Activated naive CD8-positive, alpha-beta T cell (primary cell): ENCODE data around the gene PRRX2.
"Not testable (repeated sequence)": the region's sequence is repeated elsewhere in the genome, so short reads cannot be mapped to it uniquely, and the experiment has no call there.

Source experiments
- H3K27ac Mint-ChIP-seq: one replicate; pipeline ENCODE4 v1.8.0; 2021; ENCODE audit warnings: mixed read lengths
- H3K27me3 Mint-ChIP-seq: one replicate; pipeline ENCODE4 v1.8.0; 2021; ENCODE audit warnings: mixed read lengths
- H3K36me3 Mint-ChIP-seq: one replicate; pipeline ENCODE4 v1.8.0; 2021; ENCODE audit warnings: mixed read lengths
- H3K4me1 Mint-ChIP-seq: one replicate; pipeline ENCODE4 v1.8.0; 2021; ENCODE audit warnings: low read depth, mixed read lengths
- H3K4me3 Mint-ChIP-seq: one replicate; pipeline ENCODE4 v1.8.0; 2021; ENCODE audit warnings: mild to moderate bottlenecking, mixed read lengths
- H3K9me3 Mint-ChIP-seq: one replicate; pipeline ENCODE4 v1.8.0; 2021; ENCODE audit warnings: low read depth, mixed read lengths

PRRX2 gene

DNA sequence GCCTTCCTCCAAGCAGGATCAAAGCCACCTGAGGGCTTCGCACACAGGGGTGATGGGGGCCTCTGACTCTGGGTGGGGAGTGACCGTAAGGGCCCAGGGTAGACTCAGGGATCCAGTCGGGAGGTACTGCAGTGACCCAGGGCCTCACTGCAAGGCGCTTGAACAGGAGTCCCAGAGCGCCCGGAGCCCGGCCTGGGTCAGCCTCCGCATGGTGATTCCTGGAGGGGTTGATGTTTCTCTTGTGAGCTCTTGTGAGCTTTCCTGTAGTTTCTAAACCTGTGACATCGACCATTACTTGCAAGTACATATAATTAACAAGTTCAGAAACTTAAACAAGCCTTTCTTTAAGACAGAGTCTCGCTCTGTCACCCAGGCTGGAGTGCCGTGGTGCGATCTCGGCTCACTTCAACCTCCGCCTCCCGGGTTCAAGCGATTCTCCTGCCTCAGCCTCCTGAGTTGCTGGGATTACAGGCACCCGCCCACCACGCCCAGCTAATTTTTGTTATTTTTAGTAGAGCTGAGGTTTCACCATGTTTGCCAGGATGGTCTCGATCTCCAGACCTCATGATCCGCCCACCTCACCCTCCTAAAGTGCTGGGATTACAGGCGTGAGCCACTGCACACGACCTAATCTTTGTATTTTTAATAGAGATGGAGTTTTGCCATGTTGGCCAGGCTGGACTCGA lies 67.6 kb downstream of the PRRX2 start:
- Mint-ChIP-seq H3K4me1 (peaks cover 5% of the 10 kb centered on the region), H3K27ac (no peak overlapping the region), H3K36me3 (no peaks in the 10 kb centered on the region), H3K9me3 (no peaks in the 10 kb centered on the region), H3K27me3 (no peaks in the 10 kb centered on the region), H3K4me3 (no peak overlapping the region)

DNA sequence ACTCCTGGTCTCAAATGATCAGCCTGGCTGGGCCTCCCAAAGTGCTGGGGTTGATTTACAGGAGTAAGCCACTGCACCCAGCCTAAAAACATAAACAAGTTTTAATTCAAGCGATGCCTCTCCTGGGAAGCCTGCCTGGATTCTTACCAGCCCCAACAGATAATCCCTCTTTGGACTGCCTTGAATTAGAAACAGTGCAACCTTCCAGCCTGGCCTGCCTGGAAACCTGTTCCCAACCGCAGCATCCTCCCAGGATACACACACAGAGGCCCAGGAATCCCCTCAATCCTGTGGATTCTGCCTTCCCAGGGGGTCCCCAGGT lies 68.1 kb downstream of the PRRX2 start:
- Mint-ChIP-seq H3K27ac (no peak overlapping the region), H3K9me3 (no peaks in the 10 kb centered on the region), H3K4me1 (peaks cover 8% of the 10 kb centered on the region), H3K4me3 (no peak overlapping the region), H3K27me3 (no peaks in the 10 kb centered on the region), H3K36me3 (no peaks in the 10 kb centered on the region)

DNA sequence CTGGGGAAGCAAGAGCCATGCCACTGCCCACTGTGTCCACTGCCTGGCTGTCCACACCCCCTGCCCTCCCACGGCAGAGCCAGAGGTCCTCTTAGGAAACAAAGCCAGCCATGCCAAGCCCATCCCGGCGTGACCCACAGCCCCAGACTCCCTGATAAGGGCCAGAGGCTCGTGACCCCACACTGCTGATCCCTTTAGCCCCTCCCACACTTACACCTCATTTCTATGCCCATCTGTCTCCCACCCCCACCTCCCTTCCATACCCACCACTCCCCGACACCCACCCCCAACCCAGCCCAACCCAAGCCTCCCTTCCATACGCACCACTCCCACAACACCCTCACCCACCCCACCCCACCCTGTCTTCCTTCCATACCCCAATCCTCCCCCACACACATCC lies 70.1 kb downstream of the PRRX2 start:
- Mint-ChIP-seq H3K27me3 (no peaks in the 10 kb centered on the region), H3K36me3 (no peaks in the 10 kb centered on the region), H3K4me1 (peaks cover 8% of the 10 kb centered on the region), H3K4me3 (no peak overlapping the region), H3K27ac (no peak overlapping the region), H3K9me3 (no peaks in the 10 kb centered on the region)

DNA sequence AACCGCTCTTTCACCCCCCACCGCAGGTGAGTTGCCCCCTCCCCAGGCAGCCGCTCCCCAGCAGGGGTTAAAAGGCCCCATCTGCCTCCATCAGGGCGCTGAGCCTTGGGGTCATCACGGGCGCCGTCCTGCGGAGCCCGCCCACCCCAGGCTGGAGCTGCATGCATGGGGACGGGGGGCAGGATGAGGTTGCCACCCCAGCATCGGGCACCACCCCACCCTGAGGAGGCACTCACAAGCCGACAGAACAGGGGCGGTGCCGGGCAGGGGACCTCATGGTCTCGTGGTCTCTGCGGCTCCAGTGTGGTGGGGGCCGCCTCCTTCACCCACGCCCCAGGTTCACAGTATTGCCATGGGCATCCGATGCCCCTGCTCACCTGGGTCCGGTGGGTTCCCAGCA lies 70.9 kb downstream of the PRRX2 start:
- H3K4me3 Mint-ChIP-seq: no peak overlapping the region
- H3K27ac Mint-ChIP-seq: no peak overlapping the region
- H3K36me3 Mint-ChIP-seq: no peaks in the 10 kb centered on the region
- H3K27me3 Mint-ChIP-seq: no peaks in the 10 kb centered on the region
- peaks cover 8% of the 10 kb centered on the region for H3K4me1 Mint-ChIP-seq
- no peaks in the 10 kb centered on the region for H3K9me3 Mint-ChIP-seq

DNA sequence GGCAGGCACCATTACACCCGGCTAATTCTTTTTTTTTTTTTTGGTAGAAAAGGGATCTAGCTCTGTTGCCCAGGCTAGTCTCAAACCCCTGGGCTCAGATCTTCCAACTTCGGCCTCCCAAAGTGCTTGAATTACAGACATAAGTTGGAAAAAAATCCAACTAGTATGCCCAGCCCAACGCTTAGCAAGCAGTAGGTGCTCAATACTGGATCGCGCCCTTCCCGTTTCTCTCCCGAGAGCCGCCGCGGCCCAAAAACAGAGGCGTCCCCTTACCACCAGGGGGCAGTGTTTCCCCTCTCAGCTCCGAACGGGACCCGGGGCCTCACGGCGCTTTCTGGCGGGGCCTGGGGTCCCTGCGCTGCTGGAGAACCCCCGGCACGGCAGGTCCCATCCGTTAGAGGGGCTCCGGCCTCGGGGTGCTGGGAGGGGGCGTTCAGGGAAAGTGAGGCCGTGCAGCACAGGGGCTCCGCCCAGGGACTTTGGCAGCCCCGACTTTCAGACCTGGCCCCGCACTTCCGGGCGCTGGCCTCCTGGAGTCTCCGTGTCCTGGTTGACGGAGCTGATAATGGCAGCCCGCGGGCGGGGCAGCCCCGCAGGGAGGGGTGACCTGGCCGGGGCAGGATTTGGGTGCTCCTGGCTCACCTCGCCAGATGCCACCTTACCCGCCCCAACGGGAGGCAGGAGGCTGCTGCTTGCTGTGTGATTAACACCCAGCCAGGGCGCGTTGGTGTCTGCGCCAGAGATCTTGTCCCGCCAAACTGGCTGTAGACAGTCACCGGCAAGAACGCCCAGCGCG lies 72.2 kb downstream of the PRRX2 start:
- H3K27ac Mint-ChIP-seq: peak overlapping the region; percentile 28
- H3K36me3 Mint-ChIP-seq: no peaks in the 10 kb centered on the region
- no peaks in the 10 kb centered on the region for H3K9me3 Mint-ChIP-seq
- peak overlapping the region; percentile 75 for H3K4me3 Mint-ChIP-seq
- H3K4me1 Mint-ChIP-seq: peaks cover 8% of the 10 kb centered on the region
- H3K27me3 Mint-ChIP-seq: no peaks in the 10 kb centered on the region

DNA sequence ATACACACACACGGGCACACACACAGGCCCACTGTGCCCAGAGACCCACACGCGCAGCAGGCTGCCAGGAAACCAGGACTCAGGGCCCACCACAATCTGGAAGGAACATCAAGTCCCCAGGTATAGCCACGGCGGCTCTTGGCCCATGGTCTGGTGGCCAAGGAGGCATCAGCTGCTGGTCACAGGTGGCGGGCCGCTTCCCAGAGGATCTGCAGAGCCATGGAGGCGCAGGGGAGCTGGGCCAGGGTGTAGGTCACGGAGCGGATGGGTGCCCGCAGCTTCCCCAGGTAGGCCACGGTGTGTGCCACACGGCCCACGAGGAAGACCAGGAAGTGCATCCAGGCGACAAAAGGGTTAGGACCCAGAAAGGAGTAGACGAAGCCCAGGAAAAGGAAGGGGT lies 74.0 kb downstream of the PRRX2 start:
- Mint-ChIP-seq H3K36me3 (no peaks in the 10 kb centered on the region), H3K9me3 (no peaks in the 10 kb centered on the region), H3K4me3 (peak overlapping the region; percentile 27), H3K27me3 (no peaks in the 10 kb centered on the region), H3K4me1 (peaks cover 8% of the 10 kb centered on the region), H3K27ac (no peak overlapping the region)

DNA sequence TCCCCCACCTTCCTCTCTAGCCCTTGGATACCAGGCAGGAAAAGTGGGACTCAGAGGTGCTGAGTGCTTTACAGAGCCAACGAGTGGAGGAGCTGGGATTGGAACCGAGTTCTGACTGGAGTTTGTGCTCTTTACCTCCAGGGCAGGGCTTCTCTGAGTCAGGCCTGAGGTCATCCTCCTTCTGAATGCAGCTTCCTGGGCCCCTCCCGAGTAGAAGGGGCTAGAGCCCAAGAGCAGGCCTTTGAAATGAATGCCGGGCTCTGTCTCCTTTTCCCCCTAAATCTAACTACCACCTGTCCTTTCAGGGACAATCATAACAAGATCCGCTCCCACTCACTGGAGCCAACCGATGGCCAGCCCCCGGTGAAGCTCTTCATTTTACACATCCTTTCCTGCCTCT lies 74.7 kb downstream of the PRRX2 start:
- Mint-ChIP-seq H3K9me3 (no peaks in the 10 kb centered on the region), H3K4me3 (no peak overlapping the region), H3K36me3 (no peaks in the 10 kb centered on the region), H3K4me1 (peaks cover 8% of the 10 kb centered on the region), H3K27me3 (no peaks in the 10 kb centered on the region), H3K27ac (no peak overlapping the region)

DNA sequence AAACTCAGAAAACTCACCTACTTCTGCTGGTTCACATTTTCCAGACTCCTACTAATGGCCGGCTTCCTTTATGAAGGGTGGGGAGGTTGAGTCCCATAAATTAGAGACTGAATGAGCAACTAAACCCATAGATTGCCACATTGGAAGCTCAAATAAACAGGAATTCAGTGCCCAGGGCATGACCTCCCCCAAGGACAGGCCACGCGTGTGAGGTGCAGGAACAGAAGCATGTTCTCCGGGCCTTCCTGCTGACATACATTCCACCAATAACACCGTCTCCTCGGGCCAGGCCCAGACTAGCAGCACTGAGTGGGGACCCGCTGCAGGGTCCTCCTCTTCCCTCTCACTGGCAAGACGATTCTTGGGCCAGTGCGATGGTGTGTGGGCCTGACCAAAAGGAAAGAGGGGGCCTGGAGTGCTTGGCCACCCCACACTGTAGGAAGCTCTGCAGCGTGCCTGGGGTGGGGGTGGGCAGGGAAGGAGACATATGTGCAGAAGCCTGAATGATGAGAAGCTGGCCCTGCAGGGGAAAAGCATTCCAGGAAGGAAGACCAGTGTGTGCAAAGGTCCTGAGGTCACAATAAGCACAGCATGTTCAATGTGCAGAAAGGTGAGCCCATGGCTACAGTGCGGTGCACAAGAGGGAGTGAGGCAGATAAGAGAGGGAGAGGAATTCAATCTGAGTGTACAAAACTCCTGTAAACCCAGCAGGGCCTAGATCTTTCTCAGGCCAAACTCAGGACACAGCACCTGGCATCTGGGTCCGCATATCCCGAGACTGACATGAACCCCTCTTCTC lies 75.4 kb downstream of the PRRX2 start:
- H3K9me3 Mint-ChIP-seq: no peaks in the 10 kb centered on the region
- H3K4me3 Mint-ChIP-seq: no peak overlapping the region
- peaks cover 8% of the 10 kb centered on the region for H3K4me1 Mint-ChIP-seq
- no peaks in the 10 kb centered on the region for H3K36me3 Mint-ChIP-seq
- no peak overlapping the region for H3K27ac Mint-ChIP-seq
- H3K27me3 Mint-ChIP-seq: no peaks in the 10 kb centered on the region

DNA sequence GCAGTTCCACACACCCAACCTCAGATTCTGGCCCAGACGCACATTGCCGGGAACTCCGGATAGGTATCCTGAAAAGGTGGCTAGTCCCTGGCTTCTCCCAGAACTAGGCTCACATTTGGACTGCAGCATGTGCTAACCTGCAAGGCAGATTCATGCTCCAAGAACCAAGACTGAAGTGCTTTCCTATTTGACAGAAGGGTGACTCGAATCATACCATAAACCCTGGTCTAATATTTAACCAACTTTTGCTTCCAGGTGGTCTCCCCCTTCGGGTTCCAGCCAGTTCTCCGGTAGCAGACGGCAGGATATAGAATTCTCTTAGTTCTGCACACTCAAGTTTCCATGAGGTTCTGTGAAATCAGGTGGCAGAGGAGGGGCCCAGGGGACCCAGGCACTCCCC lies 79.8 kb downstream of the PRRX2 start:
- H3K4me3 Mint-ChIP-seq: no peak overlapping the region
- no peaks in the 10 kb centered on the region for H3K36me3 Mint-ChIP-seq
- H3K4me1 Mint-ChIP-seq: peaks cover 2% of the 10 kb centered on the region
- H3K27me3 Mint-ChIP-seq: no peaks in the 10 kb centered on the region
- no peaks in the 10 kb centered on the region for H3K9me3 Mint-ChIP-seq
- H3K27ac Mint-ChIP-seq: no peak overlapping the region

DNA sequence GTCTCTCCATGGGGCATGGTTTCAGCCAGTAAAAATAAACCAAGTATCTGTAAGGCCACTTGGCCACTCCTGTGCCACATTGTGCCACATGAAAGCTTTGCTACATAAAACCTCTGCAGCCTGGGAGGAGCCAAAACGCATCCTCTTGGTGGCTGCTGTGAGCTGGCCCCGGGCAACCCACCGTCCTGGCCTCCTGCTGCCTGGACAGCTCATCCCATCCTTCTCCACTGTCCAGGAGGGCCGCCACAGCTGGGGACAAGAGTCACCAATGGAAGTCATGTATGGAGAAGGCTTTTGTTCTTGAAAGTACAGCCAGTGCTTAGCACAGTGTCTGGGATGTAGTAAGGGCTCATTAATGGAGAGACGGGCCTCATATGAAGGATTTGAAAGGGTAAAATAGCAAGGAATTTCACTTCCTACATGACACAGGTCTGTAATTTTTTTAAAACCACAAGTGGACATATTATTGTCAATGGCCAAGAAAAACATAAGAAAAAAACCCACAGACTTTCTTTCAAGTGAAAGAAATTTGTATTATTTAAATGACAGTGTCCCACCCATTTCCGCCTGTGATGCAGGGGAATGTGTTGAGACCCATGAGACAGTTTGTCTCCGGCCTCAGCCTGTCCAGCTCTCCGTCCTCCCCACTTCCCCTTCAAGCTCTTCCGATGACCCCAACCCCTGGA lies 80.8 kb downstream of the PRRX2 start:
- H3K9me3 Mint-ChIP-seq: no peaks in the 10 kb centered on the region
- H3K36me3 Mint-ChIP-seq: no peaks in the 10 kb centered on the region

DNA sequence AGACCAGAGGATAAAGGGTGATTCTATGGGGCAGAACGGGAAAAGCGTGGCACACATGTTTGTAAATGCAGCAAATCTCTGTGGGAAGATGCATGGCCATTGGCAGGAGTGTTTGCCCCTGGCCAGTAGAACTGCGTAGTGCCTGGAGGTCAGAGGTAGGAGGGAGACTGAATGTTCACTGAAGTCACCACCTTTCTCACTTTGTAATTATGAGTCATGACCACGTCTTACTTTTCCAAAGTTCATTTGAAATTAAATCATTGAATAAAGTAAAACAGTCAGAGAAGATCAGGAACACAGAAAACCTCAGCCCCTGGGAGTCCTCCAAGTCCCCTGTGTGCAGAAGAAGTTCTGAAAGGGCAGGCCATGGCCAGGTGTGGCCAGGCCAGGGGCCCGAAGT lies 82.8 kb downstream of the PRRX2 start:
- H3K4me1 Mint-ChIP-seq: peaks cover 11% of the 10 kb centered on the region
- H3K27me3 Mint-ChIP-seq: no peaks in the 10 kb centered on the region
- no peaks in the 10 kb centered on the region for H3K9me3 Mint-ChIP-seq
- H3K27ac Mint-ChIP-seq: no peak overlapping the region
- H3K36me3 Mint-ChIP-seq: no peaks in the 10 kb centered on the region
- H3K4me3 Mint-ChIP-seq: no peak overlapping the region

More for the DNA sequence above, 80.8 kb downstream of the PRRX2 start:
- Mint-ChIP-seq H3K4me1 (peaks cover 2% of the 10 kb centered on the region), H3K27me3 (no peaks in the 10 kb centered on the region), H3K27ac (no peak overlapping the region), H3K4me3 (no peak overlapping the region)

DNA sequence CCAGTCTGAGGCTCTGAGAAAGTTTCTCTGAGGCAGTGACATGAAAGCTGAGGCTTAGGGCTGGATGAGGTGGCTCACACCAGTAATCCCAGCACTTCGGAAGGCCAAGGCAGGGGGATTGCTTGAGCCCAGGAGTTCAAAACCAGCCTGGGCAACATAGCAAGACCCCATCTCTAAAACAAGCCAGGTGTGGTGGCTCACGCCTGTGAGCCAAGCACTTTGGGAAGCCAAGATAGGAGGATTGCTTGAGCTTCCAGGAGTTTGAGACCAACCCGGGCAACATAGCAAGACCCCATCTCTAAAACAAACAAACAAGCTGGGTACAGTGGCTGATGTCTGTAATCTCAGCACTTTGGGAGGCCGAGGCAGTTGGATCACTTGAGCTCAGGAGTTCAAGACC lies 83.6 kb downstream of the PRRX2 start:
- H3K4me3 Mint-ChIP-seq, H3K36me3 Mint-ChIP-seq, H3K9me3 Mint-ChIP-seq, H3K27me3 Mint-ChIP-seq, H3K27ac Mint-ChIP-seq: not testable (repeated sequence)
- H3K4me1 Mint-ChIP-seq: peaks cover 14% of the 10 kb centered on the region

DNA sequence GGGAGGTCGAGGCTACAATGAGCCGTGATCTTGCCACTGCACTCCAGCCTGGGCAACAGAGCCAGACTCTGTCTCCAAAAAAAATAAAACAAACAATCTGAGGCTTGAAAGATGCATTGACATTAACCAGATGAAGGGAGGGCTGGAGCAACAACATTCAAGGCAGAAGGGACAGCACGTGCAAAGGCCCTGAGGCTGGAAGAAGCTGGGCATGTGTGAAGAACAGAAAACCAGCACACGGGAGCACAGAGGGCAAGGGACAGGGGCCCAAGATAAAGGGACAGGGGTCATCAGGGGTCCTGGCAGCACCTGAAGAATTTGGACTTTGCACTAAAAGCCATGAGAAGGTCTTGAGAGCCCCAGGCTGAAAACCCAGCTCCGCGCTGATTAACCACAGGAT lies 84.1 kb downstream of the PRRX2 start:
- Mint-ChIP-seq H3K9me3 (no peaks in the 10 kb centered on the region), H3K4me3 (no peak overlapping the region), H3K4me1 (peaks cover 14% of the 10 kb centered on the region), H3K36me3 (no peaks in the 10 kb centered on the region), H3K27ac (no peak overlapping the region), H3K27me3 (no peaks in the 10 kb centered on the region)

DNA sequence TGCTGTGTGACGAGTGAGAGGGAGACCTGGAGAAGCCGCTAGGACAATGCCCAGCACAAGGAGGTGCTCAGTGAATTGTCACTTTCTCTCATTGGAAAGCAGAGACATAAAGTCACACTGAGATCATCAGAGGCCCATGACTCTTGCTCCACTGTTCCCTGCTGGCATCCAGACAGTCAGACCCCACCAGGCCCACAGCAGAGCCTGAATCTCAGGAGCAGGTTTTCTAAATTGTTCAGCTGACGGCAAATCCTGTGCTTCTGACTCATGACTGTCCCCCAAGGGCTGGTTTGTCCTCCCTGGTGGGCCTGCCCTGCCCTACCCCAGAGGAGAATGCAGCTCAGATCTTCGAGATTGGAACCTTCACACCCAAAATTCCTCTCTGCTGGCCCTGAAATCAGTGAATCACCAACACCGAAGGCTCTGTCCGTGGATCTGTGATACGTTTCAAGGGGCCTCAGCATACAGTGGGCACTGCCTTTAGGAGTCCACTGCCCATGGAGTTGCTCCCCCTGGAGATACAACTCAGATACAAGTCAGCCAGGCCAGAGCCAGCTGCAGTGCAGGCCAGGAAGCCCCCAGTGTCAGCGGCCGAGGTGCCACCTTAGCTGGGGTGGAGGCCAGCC lies 84.7 kb downstream of the PRRX2 start:
- no peaks in the 10 kb centered on the region for H3K9me3 Mint-ChIP-seq
- no peaks in the 10 kb centered on the region for H3K36me3 Mint-ChIP-seq
- H3K27ac Mint-ChIP-seq: no peak overlapping the region
- no peaks in the 10 kb centered on the region for H3K27me3 Mint-ChIP-seq
- H3K4me3 Mint-ChIP-seq: no peak overlapping the region
- H3K4me1 Mint-ChIP-seq: peaks cover 14% of the 10 kb centered on the region
